A549 (cell line): ENCODE data around the gene CA11.

ENCODE experiments used
- BHLHE40 ChIP-seq: IDR thresholded peaks from 2 replicates; pipeline ENCODE4 v1.6.1; 2012; ENCODE audit warnings: low read depth, low read length, inconsistent platforms
- CHD2 ChIP-seq: fragments of 150-350 bp; IDR thresholded peaks from 2 replicates; pipeline ENCODE4 v1.6.1; 2014; ENCODE audit warnings: low read length; ENCODE audit not compliant: partially characterized antibody
- EHF ChIP-seq: fragments of 250-450 bp; sonication (Bioruptor Pico); IDR thresholded peaks from 2 replicates; pipeline ENCODE4 v1.5.0; 2020; ENCODE audit warnings: mild to moderate bottlenecking
- EP300 ChIP-seq, 2 experiments: fragments of >200 bp; sonication (Bioruptor Twin); formaldehyde crosslinking; IDR thresholded peaks; 2 replicates in 1 of 2; 3 replicates in 1 of 2; pipeline ENCODE4 v1.6.1; 2016 to 2017
- MYC ChIP-seq: IDR thresholded peaks from 2 replicates; pipeline ENCODE4 v1.6.1; 2012; ENCODE audit warnings: mild to moderate bottlenecking, inconsistent platforms, low read length, improper control_type of control experiment, borderline replicate concordance
- NFE2L2 ChIP-seq: fragments of 150-350 bp; conservative IDR thresholded peaks from 2 replicates; pipeline ENCODE4 v1.6.1; 2014; ENCODE audit warnings: low read length
- ZFP36 ChIP-seq: fragments of 450-650 bp; IDR thresholded peaks from 2 replicates; pipeline ENCODE4 v1.6.1; 2014; ENCODE audit warnings: borderline replicate concordance; ENCODE audit not compliant: partially characterized antibody
- TF ChIP-seq, protein P1 (sequence below): fragments of >200 bp; sonication (Bioruptor Twin); formaldehyde crosslinking; IDR thresholded peaks from 3 replicates; pipeline ENCODE4 v1.5.1; 2016
- TF ChIP-seq, protein P2 (sequence below): fragments of 200-600 bp; sonication (generic); IDR thresholded peaks from 2 replicates; pipeline ENCODE4 v1.6.1; 2016; ENCODE audit warnings: antibody characterized with exemption, mild to moderate bottlenecking, moderate library complexity

DNA sequence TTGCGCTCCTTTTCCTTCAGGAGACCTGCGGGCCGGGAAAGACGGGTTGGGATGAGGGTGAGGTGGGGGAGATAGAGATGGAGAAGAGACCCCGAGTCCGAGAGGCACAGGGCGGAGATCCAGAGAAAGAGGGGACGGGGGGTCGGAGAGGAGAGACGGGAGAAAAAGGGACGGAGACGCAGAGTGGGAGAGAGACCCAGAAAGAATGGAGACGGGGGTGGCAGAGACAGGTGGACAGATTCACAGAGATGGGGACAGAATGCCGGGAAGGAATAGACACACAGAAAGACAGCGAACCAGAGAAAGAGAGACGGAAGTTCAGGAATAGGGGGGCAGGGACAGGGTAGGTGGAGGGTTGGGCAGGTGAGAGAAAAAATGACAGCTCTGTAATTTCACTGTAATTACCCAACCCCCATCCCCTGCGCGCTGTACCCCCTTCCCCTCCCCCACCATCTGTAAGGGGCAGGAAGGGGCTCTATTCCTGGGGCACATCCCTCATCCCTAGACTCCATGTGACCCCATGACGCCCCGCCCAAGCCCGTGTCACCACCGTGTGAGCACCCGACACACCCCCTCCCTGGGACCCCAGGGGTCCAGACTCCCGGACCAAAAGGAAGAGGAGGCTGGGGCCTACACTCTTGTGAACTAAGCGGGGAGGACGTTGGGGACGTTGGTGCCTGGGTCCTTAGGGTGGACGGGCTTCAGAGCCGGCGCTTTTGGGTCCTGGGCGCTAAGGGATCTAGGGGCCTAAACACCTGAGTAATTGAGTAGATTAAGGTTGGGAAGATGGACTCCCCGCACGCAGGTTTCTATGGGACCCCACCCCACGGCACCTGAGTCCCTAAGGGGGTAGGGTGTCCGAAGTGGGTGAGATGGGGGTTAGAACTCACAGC lies 9.8 kb downstream of the CA11 start:
- no peak for TF ChIP-seq ZFP36
- TF ChIP-seq, protein P1, sequence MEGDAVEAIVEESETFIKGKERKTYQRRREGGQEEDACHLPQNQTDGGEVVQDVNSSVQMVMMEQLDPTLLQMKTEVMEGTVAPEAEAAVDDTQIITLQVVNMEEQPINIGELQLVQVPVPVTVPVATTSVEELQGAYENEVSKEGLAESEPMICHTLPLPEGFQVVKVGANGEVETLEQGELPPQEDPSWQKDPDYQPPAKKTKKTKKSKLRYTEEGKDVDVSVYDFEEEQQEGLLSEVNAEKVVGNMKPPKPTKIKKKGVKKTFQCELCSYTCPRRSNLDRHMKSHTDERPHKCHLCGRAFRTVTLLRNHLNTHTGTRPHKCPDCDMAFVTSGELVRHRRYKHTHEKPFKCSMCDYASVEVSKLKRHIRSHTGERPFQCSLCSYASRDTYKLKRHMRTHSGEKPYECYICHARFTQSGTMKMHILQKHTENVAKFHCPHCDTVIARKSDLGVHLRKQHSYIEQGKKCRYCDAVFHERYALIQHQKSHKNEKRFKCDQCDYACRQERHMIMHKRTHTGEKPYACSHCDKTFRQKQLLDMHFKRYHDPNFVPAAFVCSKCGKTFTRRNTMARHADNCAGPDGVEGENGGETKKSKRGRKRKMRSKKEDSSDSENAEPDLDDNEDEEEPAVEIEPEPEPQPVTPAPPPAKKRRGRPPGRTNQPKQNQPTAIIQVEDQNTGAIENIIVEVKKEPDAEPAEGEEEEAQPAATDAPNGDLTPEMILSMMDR: no peak
- TF ChIP-seq NFE2L2: no peak
- TF ChIP-seq, protein P2, sequence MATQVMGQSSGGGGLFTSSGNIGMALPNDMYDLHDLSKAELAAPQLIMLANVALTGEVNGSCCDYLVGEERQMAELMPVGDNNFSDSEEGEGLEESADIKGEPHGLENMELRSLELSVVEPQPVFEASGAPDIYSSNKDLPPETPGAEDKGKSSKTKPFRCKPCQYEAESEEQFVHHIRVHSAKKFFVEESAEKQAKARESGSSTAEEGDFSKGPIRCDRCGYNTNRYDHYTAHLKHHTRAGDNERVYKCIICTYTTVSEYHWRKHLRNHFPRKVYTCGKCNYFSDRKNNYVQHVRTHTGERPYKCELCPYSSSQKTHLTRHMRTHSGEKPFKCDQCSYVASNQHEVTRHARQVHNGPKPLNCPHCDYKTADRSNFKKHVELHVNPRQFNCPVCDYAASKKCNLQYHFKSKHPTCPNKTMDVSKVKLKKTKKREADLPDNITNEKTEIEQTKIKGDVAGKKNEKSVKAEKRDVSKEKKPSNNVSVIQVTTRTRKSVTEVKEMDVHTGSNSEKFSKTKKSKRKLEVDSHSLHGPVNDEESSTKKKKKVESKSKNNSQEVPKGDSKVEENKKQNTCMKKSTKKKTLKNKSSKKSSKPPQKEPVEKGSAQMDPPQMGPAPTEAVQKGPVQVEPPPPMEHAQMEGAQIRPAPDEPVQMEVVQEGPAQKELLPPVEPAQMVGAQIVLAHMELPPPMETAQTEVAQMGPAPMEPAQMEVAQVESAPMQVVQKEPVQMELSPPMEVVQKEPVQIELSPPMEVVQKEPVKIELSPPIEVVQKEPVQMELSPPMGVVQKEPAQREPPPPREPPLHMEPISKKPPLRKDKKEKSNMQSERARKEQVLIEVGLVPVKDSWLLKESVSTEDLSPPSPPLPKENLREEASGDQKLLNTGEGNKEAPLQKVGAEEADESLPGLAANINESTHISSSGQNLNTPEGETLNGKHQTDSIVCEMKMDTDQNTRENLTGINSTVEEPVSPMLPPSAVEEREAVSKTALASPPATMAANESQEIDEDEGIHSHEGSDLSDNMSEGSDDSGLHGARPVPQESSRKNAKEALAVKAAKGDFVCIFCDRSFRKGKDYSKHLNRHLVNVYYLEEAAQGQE: no peak
- TF ChIP-seq MYC: no peak
- TF ChIP-seq EP300 (IDR thresholded peaks at IDR 0.05): no peak
- TF ChIP-seq EHF (CRISPR knock-in tag): no peak
- TF ChIP-seq BHLHE40: no peak
- no peak for TF ChIP-seq CHD2
